RWPE2 (cell line): ENCODE results near the gene TSPAN18.

Experiments used
- ATAC-seq: fragments of 200-7000 bp; cut with Tn5 transposase; 3 replicates; pipeline ENCODE4 v1.9.1; 2021; ENCODE audit warnings: low read depth
- DNase-seq: peaks from one replicate; pipeline ENCODE4 v3.0.0-alpha.2; 2020; ENCODE audit warnings: low spot score
- H3K27ac ChIP-seq: fragments of 450-650 bp; 2 replicates; pipeline ENCODE4 v1.5.1; 2017; ENCODE audit warnings: mild to moderate bottlenecking; ENCODE audit not compliant: poor library complexity, severe bottlenecking
- H3K27me3 ChIP-seq: fragments of 250-450 bp; sonication (Bioruptor Pico); 2 replicates; pipeline ENCODE4 v1.5.1; 2021; ENCODE audit warnings: mild to moderate bottlenecking, moderate library complexity; ENCODE audit not compliant: insufficient read depth, poor library complexity, severe bottlenecking
- H3K36me3 ChIP-seq: fragments of 250-450 bp; sonication (Bioruptor Pico); 2 replicates; pipeline ENCODE4 v1.5.1; 2020; ENCODE audit warnings: low read depth, mild to moderate bottlenecking, moderate library complexity
- H3K4me1 ChIP-seq: fragments of 250-450 bp; sonication (Bioruptor Pico); 2 replicates; pipeline ENCODE4 v1.5.1; 2021; ENCODE audit warnings: mild to moderate bottlenecking, moderate library complexity; ENCODE audit not compliant: insufficient read depth, poor library complexity, severe bottlenecking
- H3K4me3 ChIP-seq: fragments of 250-450 bp; sonication (Bioruptor Pico); 2 replicates; pipeline ENCODE4 v1.5.1; 2021; ENCODE audit warnings: mild to moderate bottlenecking, moderate library complexity; ENCODE audit not compliant: severe bottlenecking
- H3K9me3 ChIP-seq: fragments of 250-450 bp; sonication (Bioruptor Pico); 2 replicates; pipeline ENCODE4 v1.5.1; 2021; ENCODE audit warnings: mild to moderate bottlenecking, moderate library complexity; ENCODE audit not compliant: severe bottlenecking
- CTCF ChIP-seq: fragments of 450-650 bp; IDR thresholded peaks from one replicate; pipeline ENCODE4 v1.5.1; 2017; ENCODE audit warnings: mild to moderate bottlenecking, moderate library complexity; ENCODE audit not compliant: poor library complexity, severe bottlenecking

TSPAN18 gene

DNA sequence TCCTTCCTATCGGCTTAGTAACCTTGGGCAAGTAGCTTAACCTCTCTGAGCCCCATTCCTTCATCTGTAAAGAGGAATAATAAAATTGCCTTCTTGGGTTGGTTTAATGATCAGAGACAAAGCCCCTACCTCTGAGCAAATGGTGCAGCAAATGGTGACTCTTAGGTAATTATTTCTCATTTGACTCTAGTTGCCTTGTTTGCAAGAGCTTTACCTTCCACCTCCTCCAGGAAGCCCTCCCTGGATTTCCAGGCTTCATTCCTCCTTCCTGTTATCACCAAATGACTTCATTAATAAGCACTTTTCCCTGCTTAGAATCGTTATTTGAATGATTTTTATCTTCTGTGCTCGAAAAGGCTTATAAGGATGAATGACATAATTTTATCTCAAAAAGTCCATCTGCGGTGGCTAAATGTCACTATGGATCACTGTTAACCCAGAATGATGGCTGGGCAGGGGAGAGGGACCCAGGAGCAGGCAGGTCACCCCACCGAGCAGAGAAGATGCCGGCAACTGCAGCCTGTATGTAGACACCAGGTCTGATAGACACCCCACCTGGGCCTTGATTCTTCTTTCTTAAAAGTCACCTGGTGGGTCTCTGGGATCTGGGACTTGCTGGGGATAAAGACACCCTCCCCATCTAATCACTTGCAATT lies 106.6 kb downstream of the TSPAN18 start:
- H3K9me3 ChIP-seq: no peaks in the 10 kb centered on the region

GRCh38 chr11:44833877-44834452 lies 107.2 kb downstream of the TSPAN18 start:
- Histone ChIP-seq H3K27ac (no peak overlapping the region), H3K4me3 (no peak overlapping the region), H3K9me3 (no peaks in the 10 kb centered on the region), H3K36me3 (no peaks in the 10 kb centered on the region), H3K27me3 (no peaks in the 10 kb centered on the region), H3K4me1 (no peaks in the 10 kb centered on the region)
- no peak for DNase-seq
- ATAC-seq: no peak
- no peak for TF ChIP-seq CTCF

More for the DNA sequence above, 106.6 kb downstream of the TSPAN18 start:
- no peaks in the 10 kb centered on the region for H3K4me1 ChIP-seq
- TF ChIP-seq CTCF: no peak
- H3K27me3 ChIP-seq: no peaks in the 10 kb centered on the region
- no peak for ATAC-seq
- no peaks in the 10 kb centered on the region for H3K36me3 ChIP-seq
- H3K27ac ChIP-seq: no peak overlapping the region
- no peak for DNase-seq
- H3K4me3 ChIP-seq: no peak overlapping the region

DNA sequence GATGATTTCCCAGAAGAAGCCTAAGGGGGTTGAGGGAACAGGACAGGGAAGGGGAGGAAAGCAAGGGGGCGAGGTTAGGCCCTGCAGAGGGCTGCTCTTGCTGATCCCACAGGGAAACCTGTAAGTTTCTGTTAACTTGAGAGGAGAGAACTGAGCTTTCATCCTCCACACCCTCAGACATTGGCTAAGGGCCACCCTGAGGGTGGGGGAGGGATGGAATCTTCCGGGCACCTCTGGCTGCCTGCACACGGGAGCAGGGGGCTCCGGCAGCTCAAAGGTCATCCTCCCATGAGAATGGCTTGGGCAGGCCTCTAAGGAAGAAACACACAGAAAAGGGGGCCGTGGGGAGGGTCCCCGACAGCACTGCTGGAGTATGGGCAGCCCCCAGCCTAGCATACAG lies 108.1 kb downstream of the TSPAN18 start:
- no peaks in the 10 kb centered on the region for H3K27me3 ChIP-seq
- no peak for TF ChIP-seq CTCF
- no peak for ATAC-seq
- DNase-seq: no peak
- H3K36me3 ChIP-seq: no peaks in the 10 kb centered on the region
- no peaks in the 10 kb centered on the region for H3K9me3 ChIP-seq
- H3K4me1 ChIP-seq: no peaks in the 10 kb centered on the region
- no peak overlapping the region for H3K27ac ChIP-seq
- no peak overlapping the region for H3K4me3 ChIP-seq

DNA sequence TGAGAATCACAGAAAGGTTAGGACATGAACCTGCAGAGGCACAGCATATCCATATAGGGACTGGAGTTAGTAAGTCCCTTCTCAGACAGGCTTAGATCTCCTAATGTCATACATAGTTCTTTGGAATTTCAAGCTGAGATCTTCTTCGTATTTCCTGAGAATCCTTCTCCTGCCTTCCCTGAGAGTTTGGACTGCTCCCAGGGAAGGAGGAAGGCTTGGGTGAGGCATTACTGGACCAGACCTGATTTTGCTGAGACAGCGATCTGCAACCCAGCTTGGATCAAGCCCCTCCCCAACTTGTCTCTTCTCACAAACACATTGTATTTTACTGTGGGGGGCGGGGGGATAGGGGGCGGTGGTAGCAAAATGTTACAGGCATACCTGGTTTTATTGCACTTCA lies 108.5 kb downstream of the TSPAN18 start:
- no peaks in the 10 kb centered on the region for H3K36me3 ChIP-seq
- no peak for ATAC-seq
- H3K4me1 ChIP-seq: no peaks in the 10 kb centered on the region
- no peak for TF ChIP-seq CTCF
- no peak overlapping the region for H3K4me3 ChIP-seq
- no peak for DNase-seq
- no peaks in the 10 kb centered on the region for H3K9me3 ChIP-seq
- H3K27me3 ChIP-seq: no peaks in the 10 kb centered on the region
- H3K27ac ChIP-seq: no peak overlapping the region

DNA sequence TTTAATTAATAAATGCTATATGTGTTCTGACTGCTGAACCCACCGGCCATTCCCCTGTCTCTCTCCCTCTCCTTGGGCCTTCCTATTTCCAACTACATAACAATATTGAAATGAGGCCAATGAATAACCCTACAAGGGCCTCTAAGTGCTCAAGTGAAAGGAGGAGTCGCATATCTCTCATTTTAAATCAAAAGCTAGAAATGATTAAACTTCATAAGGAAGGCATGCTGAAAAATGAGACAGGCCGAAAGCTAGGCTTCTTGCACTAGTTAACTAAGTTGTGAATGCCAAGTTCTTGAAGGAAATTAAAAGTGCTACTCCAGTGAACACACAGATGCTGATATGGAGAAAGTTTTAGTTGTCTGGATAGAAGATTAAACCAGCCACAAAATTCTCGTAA lies 109.2 kb downstream of the TSPAN18 start:
- Histone ChIP-seq H3K27ac (no peak overlapping the region), H3K36me3 (no peaks in the 10 kb centered on the region), H3K27me3 (no peaks in the 10 kb centered on the region), H3K9me3 (no peaks in the 10 kb centered on the region), H3K4me1 (no peaks in the 10 kb centered on the region), H3K4me3 (no peak overlapping the region)
- ATAC-seq (no peak), DNase-seq (no peak)
- TF ChIP-seq CTCF: no peak
